Panc1 (cell line): ENCODE measurements around the gene FLT3. TPM values are rescaled to one million over a fixed set of nuclear protein-coding genes. Genes with fewer than 3 reads are reported as not detected.
"Not testable (repeated sequence)": the region's sequence is repeated elsewhere in the genome, so short reads cannot be mapped to it uniquely, and the experiment has no call there.

ENCODE experiments used
- ATAC-seq: fragments of 200-7000 bp; cut with Tn5 transposase; 2 replicates; pipeline ENCODE4 v1.9.1; 2020; ENCODE audit warnings: mild to moderate bottlenecking, moderate library complexity
- BruUV-seq: library from RNA; stranded (reverse); fragments of 400-500 nt; replicated peaks from 2 replicates; lab custom pipeline; 2021; lab: Mats Ljungman, UMichigan
- CTCF ChIA-PET: fragments of 300-600 bp; sonication (Branson Sonifier 250); formaldehyde crosslinking; loops from one replicate; lab custom pipeline; 2022; ENCODE audit warnings: antibody characterized with exemption; lab: Charles Lee
- POLR2A ChIA-PET: fragments of 300-600 bp; sonication (Branson Sonifier 250); formaldehyde crosslinking; loops from one replicate; lab custom pipeline; 2022; ENCODE audit warnings: antibody characterized with exemption; lab: Charles Lee
- DNase-seq: peaks from one replicate; pipeline ENCODE4 v3.0.0-alpha.2; 2010; ENCODE audit warnings: low read depth, low spot score
- H3K27ac ChIP-seq: 2 replicates; pipeline ENCODE4 v1.5.1; 2011; ENCODE audit warnings: mild to moderate bottlenecking, low read length, inconsistent platforms
- H3K27me3 ChIP-seq: fragments of 200-500 bp; sonication (Bioruptor generic); 2 replicates; pipeline ENCODE4 v1.6.0; 2014; ENCODE audit warnings: low read length, inconsistent platforms; ENCODE audit not compliant: control insufficient read depth, insufficient read depth
- H3K36me3 ChIP-seq: fragments of 200-500 bp; sonication (Bioruptor generic); 2 replicates; pipeline ENCODE4 v1.5.1; 2014; ENCODE audit warnings: inconsistent platforms, mild to moderate bottlenecking, low read length, moderate library complexity; ENCODE audit not compliant: control insufficient read depth, insufficient read depth
- H3K4me1 ChIP-seq: 2 replicates; pipeline ENCODE4 v1.5.1; 2011; ENCODE audit warnings: inconsistent platforms, mild to moderate bottlenecking, low read length, moderate library complexity; ENCODE audit not compliant: control insufficient read depth, insufficient read depth
- H3K4me3 ChIP-seq, 2 experiments: 2 replicates each; pipeline ENCODE4 v1.5.1; 2011 to 2012; ENCODE audit warnings: low read depth in 2 of 2, low read length in 2 of 2, mild to moderate bottlenecking in 2 of 2, inconsistent platforms in 1 of 2, moderate library complexity in 1 of 2
- H3K9me3 ChIP-seq: fragments of 200-500 bp; sonication (Bioruptor generic); 2 replicates; pipeline ENCODE4 v1.5.1; 2014; ENCODE audit warnings: low read depth, mild to moderate bottlenecking, inconsistent platforms, low read length, moderate library complexity; ENCODE audit not compliant: control insufficient read depth, insufficient read depth
- CTCF ChIP-seq: fragments of 450-650 bp; IDR thresholded peaks from 2 replicates; pipeline ENCODE4 v1.5.1; 2017; ENCODE audit warnings: mild to moderate bottlenecking
- POLR2AphosphoS5 ChIP-seq: IDR thresholded peaks from 2 replicates; pipeline ENCODE4 v1.6.1; 2012; ENCODE audit warnings: mild to moderate bottlenecking, low read depth, low read length, moderate library complexity
- REST ChIP-seq, 2 experiments: IDR thresholded peaks; 2 replicates each; pipeline ENCODE4 v1.6.1; 2011 to 2012; ENCODE audit warnings: low read depth in 2 of 2, control low read depth in 1 of 2, low read length in 1 of 2, mild to moderate bottlenecking in 1 of 2, moderate library complexity in 1 of 2; ENCODE audit not compliant: insufficient read depth in 1 of 2
- SIN3A ChIP-seq: IDR thresholded peaks from 2 replicates; pipeline ENCODE4 v1.6.1; 2012; ENCODE audit warnings: low read depth, mild to moderate bottlenecking, low read length, moderate library complexity, borderline replicate concordance; ENCODE audit not compliant: insufficient read depth
- TCF7L2 ChIP-seq: IDR thresholded peaks from 2 replicates; pipeline ENCODE4 v1.6.1; 2011; ENCODE audit warnings: mild to moderate bottlenecking, low read depth, low read length, inconsistent platforms
- in situ Hi-C: cut with HindIII; loops from 2 replicates; pipeline ENCODE4 v1.10.0; 2016; ENCODE audit warnings: low sequenced_read_pairs, low pct_unique_long_range_greater_than_20kb
- intact Hi-C: fragments of 100-400 bp; cut with micrococcal nuclease; formaldehyde crosslinking; loops from one replicate; pipeline ENCODE4 v1.10.0; 2022; ENCODE audit not compliant: unreplicated experiment
- total RNA-seq: library from RNA; stranded (reverse); gene quantifications from one replicate; pipeline ENCODE4 v1.2.1, GENCODE V29; 2021; ENCODE audit not compliant: unreplicated experiment

The FLT3 gene
- total RNA-seq, 1 experiment from 2014 or later: 0.08 TPM

GRCh38 chr13:28089065-28089464, 11.3 kb downstream of the FLT3 start:
- Histone ChIP-seq H3K27me3 (peaks cover 5% of the 10 kb centered on the region), H3K4me1 (no peaks in the 10 kb centered on the region), H3K36me3 (no peaks in the 10 kb centered on the region), H3K4me3 (no peak overlapping the region), H3K27ac (no peak overlapping the region), H3K9me3 (no peaks in the 10 kb centered on the region)
- BruUV-seq: no TSS peak
- intact Hi-C loops (no loop called here), in situ Hi-C loops (no loop called here)
- CTCF ChIA-PET: no interaction called here
- no peak for DNase-seq
- no peak for ATAC-seq
- POLR2A ChIA-PET: no interaction called here
- TF ChIP-seq REST (IDR thresholded peaks at IDR 0.05; ENCODE audit: insufficient read depth in 1 of 2, low read depth in 2 of 2, low read length in 1 of 2) (no peak), SIN3A (no peak), TCF7L2 (no peak), CTCF (no peak), POLR2AphosphoS5 (no peak)

- H3K27me3 ChIP-seq, DNase-seq, ATAC-seq, intact Hi-C loops, H3K9me3 ChIP-seq, H3K4me1 ChIP-seq, CTCF ChIA-PET, BruUV-seq, H3K4me3 ChIP-seq, in situ Hi-C loops, H3K36me3 ChIP-seq, H3K27ac ChIP-seq, POLR2A ChIA-PET: not testable (repeated sequence)
Observed at GRCh38 chr13:28077820-28078219, 22.6 kb downstream of the FLT3 start.

- no peaks in the 10 kb centered on the region for H3K9me3 ChIP-seq
- ATAC-seq (no peak), DNase-seq (no peak)
- intact Hi-C loops (no loop called here), in situ Hi-C loops (no loop called here)
- H3K36me3 ChIP-seq: no peaks in the 10 kb centered on the region
- H3K27me3 ChIP-seq: no peaks in the 10 kb centered on the region
- no TSS peak for BruUV-seq
- no peak overlapping the region for H3K4me3 ChIP-seq
- TF ChIP-seq SIN3A (no peak), CTCF (no peak), TCF7L2 (no peak), POLR2AphosphoS5 (no peak), REST (IDR thresholded peaks at IDR 0.05; ENCODE audit: insufficient read depth in 1 of 2, low read depth in 2 of 2, low read length in 1 of 2) (no peak)
- no peaks in the 10 kb centered on the region for H3K4me1 ChIP-seq
- ChIA-PET CTCF (no interaction called here), POLR2A (no interaction called here)
- no peak overlapping the region for H3K27ac ChIP-seq
Observed at GRCh38 chr13:28077231-28077630, 23.1 kb downstream of the FLT3 start.
